SU-DHL-6 (cell line): Measurements from ENCODE around the gene PLCD1.

ENCODE experiments used
- CTCF ChIP-seq: fragments of 200-600 bp; sonication (generic); IDR thresholded peaks from one replicate; pipeline ENCODE4 v1.5.1; 2017; ENCODE audit warnings: antibody characterized with exemption, mild to moderate bottlenecking, low read length, moderate library complexity; ENCODE audit not compliant: insufficient read depth, poor library complexity, severe bottlenecking
- EZH2phosphoT487 ChIP-seq: fragments of 200-600 bp; sonication (generic), shearing (Covaris generic); conservative IDR thresholded peaks from 2 replicates; pipeline ENCODE4 v1.6.1; 2018; ENCODE audit warnings: mild to moderate bottlenecking, antibody characterized with exemption, low read length, moderate library complexity, mixed read lengths

GRCh38 chr3:37967260-37967881 lies 62.1 kb downstream of the PLCD1 start:
- TF ChIP-seq CTCF (peak; percentile 45), EZH2phosphoT487 (no peak)
